GM18861 (cell line): ENCODE data around the gene HMCN2.

Experiments used
- ATAC-seq: cut with Tn5 transposase; IDR thresholded peaks from one replicate; pipeline ENCODE4 v1.9.1; 2021; ENCODE audit not compliant: unreplicated experiment

HMCN2 gene

DNA sequence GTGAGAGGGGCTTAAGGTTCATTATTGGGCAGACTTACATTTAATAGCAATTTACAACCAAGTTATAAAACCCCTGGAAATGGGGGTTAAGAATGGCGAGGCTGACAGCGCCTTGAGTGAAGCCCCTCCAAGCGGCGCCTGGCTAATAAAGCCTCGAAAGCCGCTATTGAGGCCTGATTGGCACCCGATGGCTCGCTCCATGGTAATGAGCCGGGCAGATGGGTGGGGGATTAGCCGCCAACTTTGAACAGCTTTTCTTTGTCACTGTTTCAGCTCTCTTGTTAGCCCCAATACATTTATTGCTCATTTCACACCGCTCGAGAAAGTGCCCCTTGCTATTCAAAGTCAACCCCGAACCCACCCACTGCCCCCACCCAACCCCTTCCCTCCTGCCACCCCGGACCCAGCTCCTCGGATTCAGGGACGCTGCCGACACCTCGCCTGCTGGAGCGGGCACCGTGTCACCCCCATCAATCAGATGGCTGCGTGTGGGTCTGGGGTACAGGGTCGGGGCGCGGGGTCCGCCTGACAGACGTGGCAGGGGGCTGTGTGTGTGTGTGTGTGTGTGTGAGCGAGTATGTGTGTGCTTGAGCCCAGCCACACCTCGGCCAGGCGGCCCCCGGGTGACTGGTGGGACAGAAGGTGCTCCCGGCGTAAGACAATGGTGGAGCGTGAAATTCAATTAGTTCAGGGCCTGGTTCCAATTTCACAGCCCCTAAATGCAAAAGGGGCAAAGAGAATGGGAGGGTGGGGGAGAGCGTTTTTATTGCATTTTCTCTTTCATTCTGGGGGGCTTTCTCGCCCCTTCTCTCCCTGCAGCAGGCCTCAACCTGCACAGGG is 213.4 kb downstream of the HMCN2 start:
- ATAC-seq = no peak

DNA sequence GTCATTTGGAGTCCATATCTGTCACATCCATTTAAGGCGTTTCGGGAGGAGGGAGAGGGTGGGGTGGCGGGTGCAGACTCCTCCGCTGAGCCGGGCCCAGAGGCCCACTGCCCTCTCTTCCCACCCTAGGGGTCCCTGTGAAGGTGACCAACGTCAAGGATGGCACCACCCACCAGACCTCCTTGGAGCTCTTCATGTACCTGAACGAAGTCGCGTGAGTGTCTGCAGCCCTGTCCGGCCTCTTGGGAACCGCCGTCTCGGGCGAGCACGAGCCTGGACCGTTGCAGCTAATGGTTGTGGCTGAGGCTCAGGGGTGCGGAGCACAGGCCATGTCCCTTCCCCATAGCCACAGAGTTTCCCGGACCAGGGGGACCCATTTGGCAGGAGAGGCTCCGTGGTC is 214.0 kb downstream of the HMCN2 start:
- ATAC-seq = no peak

DNA sequence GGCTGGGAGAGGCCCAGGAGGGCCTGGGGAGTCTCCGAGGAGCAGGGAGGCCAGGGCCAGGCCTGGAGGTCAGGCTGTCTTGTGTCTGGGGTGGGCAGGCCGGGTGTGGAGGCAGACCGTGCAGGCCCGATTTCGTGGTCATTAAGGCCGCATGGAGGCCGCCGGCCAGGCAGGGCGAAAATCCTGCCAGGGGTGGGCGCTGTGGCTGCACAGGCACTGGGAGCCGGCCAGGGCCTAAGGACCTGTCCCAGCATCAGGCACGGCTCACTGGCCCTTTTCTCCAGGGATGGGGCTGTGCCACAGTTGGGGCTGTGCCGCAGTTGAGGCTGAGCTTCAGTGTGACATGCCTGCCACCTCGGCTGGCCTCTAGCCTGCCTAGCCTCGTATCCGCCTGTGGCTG is 215.1 kb downstream of the HMCN2 start:
- no peak for ATAC-seq

DNA sequence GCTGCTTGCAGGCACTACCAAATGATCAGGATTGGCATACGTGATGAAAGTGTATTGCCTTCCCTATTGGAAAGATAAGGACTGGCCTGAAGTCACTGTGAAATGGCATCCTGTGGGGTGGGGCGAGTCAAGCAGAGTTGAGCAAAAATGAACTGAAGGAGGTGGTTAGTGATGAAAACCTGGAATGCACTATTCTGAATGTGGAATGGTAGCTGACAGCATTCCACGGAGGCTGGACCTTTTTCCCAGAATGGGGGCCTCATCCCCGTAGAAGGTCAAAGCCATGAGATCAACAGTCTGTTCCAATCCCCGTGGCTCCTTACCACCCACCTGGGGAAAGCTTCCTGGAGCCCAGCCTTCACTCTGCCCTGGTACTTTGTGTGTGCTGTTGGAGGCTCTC is 216.9 kb downstream of the HMCN2 start:
- ATAC-seq = no peak

DNA sequence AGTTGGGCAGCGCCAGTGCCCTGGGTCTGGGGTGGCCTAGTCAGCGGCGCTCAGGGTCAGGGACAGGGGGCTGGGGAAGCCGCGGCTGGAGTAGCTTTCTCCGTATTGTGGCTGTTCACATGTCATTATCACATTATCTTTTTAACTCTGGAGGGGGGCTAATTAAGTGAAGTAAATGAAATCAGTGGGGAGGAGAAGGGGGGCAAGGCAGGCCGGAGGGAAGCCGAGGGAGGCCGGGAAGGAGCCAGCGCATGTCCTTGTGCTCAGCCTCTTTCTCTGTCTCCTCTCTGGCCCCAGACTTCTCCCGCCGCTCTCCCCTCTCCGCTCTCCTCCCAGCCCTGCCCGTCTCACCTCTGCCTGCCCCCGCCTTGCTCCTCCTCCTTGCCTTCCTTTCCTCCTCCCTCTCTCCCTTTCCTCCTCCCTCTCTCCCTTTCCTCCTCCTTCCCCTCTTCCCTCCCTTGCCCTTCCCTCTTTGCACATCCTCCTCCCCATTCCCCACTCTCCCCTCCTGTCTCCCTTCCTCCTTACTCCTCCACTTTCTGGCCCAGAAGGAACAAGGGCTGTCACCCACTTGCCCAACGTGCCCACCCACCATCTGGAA is 217.9 kb downstream of the HMCN2 start:
- no peak for ATAC-seq
